Smooth muscle cell (in vitro differentiated cells): ENCODE results near the gene HDAC4. TPM values are rescaled to one million over a fixed set of nuclear protein-coding genes. Genes with fewer than 3 reads are reported as not detected.

Experiments used
- DNase-seq: peaks from one replicate; lab custom pipeline; 2025; ENCODE audit not compliant: unreplicated experiment; lab: John Stamatoyannopoulos, UW
- H2AFZ ChIP-seq: fragments of 200-600 bp; sonication (generic); 2 replicates; pipeline ENCODE4 v1.6.0; 2016; ENCODE audit warnings: antibody characterized with exemption, low read depth, mild to moderate bottlenecking
- H3F3A ChIP-seq: fragments of 200-600 bp; sonication (generic); 2 replicates; pipeline ENCODE4 v1.6.0; 2017; ENCODE audit warnings: antibody characterized with exemption, low read depth
- H3K27ac ChIP-seq: fragments of 200-600 bp; sonication (generic); 2 replicates; pipeline ENCODE4 v1.5.1; 2016; ENCODE audit warnings: low read depth, mild to moderate bottlenecking
- H3K27me3 ChIP-seq: fragments of 200-600 bp; sonication (generic); 2 replicates; pipeline ENCODE4 v1.6.1; 2016; ENCODE audit warnings: low read depth, mild to moderate bottlenecking
- H3K36me3 ChIP-seq: fragments of 200-600 bp; sonication (generic); 2 replicates; pipeline ENCODE4 v1.5.1; 2016; ENCODE audit warnings: low read depth
- H3K4me1 ChIP-seq: fragments of 200-600 bp; sonication (generic); 2 replicates; pipeline ENCODE4 v1.5.1; 2016; ENCODE audit warnings: low read depth
- H3K4me2 ChIP-seq: fragments of 200-600 bp; sonication (generic); 2 replicates; pipeline ENCODE4 v1.6.0; 2016; ENCODE audit warnings: mild to moderate bottlenecking
- H3K4me3 ChIP-seq: fragments of 200-600 bp; sonication (generic); 2 replicates; pipeline ENCODE4 v1.5.1; 2016; ENCODE audit warnings: mild to moderate bottlenecking
- H3K79me2 ChIP-seq: fragments of 200-600 bp; sonication (generic); 2 replicates; pipeline ENCODE4 v1.6.0; 2016; ENCODE audit warnings: low read depth, mild to moderate bottlenecking
- H3K9ac ChIP-seq: fragments of 200-600 bp; sonication (generic); 2 replicates; pipeline ENCODE4 v1.6.0; 2016; ENCODE audit warnings: low read depth
- H3K9me3 ChIP-seq: fragments of 200-600 bp; sonication (generic); replicated peaks from 2 replicates; pipeline ENCODE4 v1.5.1; 2016; ENCODE audit warnings: low read depth
- H4K20me1 ChIP-seq: fragments of 200-600 bp; sonication (generic); 2 replicates; pipeline ENCODE4 v1.6.0; 2016; ENCODE audit warnings: low read depth
- WGBS: methylation state at CpG from one replicate; pipeline ENCODE4 v1.1.7; 2016; ENCODE audit warnings: low lambda C conversion rate; 5-methylcytosine and 5-hydroxymethylcytosine counted together
- polyA plus RNA-seq: library from polyadenylated mRNA; unstranded; fragments of >200 nt; fragmentation: Nextera tagmentation; extraction: Ambion mirVana; gene quantifications from 2 replicates; pipeline ENCODE4 v1.2.1, GENCODE V29; 2016
- total RNA-seq: library from RNA; depleted of rRNA; stranded (reverse); fragments of >200 nt; gene quantifications from 2 replicates; pipeline ENCODE4 v1.2.3, GENCODE V29; 2014
- TF ChIP-seq, protein P1 (sequence below): fragments of 200-600 bp; sonication (generic); IDR thresholded peaks from 2 replicates; pipeline ENCODE4 v1.5.1; 2017; ENCODE audit warnings: borderline replicate concordance, mild to moderate bottlenecking, antibody characterized with exemption; ENCODE audit not compliant: insufficient read depth, poor library complexity, severe bottlenecking

The HDAC4 gene
- total and polyA plus RNA-seq, 2 experiments from 2014 or later, result 6.2 to 35.7 TPM

- DNase-seq, result no peak
- Histone ChIP-seq H3K4me1 (no peaks in the 10 kb centered on the region), H3K27me3 (no peaks in the 10 kb centered on the region), H3K27ac (no peak overlapping the region), H4K20me1 (no peaks in the 10 kb centered on the region), H3K4me2 (no peak overlapping the region), H3K4me3 (no peak overlapping the region), H3K9me3 (no peaks in the 10 kb centered on the region), H3F3A (no peaks in the 10 kb centered on the region), H3K36me3 (no peaks in the 10 kb centered on the region), H3K79me2 (no peaks in the 10 kb centered on the region), H3K9ac (no peak overlapping the region), H2AFZ (no peak overlapping the region)
- TF ChIP-seq, protein P1, sequence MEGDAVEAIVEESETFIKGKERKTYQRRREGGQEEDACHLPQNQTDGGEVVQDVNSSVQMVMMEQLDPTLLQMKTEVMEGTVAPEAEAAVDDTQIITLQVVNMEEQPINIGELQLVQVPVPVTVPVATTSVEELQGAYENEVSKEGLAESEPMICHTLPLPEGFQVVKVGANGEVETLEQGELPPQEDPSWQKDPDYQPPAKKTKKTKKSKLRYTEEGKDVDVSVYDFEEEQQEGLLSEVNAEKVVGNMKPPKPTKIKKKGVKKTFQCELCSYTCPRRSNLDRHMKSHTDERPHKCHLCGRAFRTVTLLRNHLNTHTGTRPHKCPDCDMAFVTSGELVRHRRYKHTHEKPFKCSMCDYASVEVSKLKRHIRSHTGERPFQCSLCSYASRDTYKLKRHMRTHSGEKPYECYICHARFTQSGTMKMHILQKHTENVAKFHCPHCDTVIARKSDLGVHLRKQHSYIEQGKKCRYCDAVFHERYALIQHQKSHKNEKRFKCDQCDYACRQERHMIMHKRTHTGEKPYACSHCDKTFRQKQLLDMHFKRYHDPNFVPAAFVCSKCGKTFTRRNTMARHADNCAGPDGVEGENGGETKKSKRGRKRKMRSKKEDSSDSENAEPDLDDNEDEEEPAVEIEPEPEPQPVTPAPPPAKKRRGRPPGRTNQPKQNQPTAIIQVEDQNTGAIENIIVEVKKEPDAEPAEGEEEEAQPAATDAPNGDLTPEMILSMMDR, result no peak
- WGBS, result 98% methylated on average over 14 of the region's 14 CpGs
These were observed 288.6 kb downstream of the HDAC4 start for GRCh38 chr2:239112127-239112774.

- Histone ChIP-seq H3K9me3 (no peaks in the 10 kb centered on the region), H3K9ac (no peak overlapping the region), H2AFZ (no peak overlapping the region), H4K20me1 (no peaks in the 10 kb centered on the region), H3F3A (no peaks in the 10 kb centered on the region), H3K27me3 (no peaks in the 10 kb centered on the region), H3K27ac (no peak overlapping the region), H3K79me2 (no peaks in the 10 kb centered on the region), H3K36me3 (no peaks in the 10 kb centered on the region), H3K4me1 (no peaks in the 10 kb centered on the region), H3K4me2 (no peak overlapping the region), H3K4me3 (no peak overlapping the region)
- WGBS, result 98% methylated on average over 36 of the region's 36 CpGs
- DNase-seq, result no peak
- TF ChIP-seq, protein P1, result no peak
These were observed 289.3 kb downstream of the HDAC4 start for GRCh38 chr2:239111401-239112100.

DNA sequence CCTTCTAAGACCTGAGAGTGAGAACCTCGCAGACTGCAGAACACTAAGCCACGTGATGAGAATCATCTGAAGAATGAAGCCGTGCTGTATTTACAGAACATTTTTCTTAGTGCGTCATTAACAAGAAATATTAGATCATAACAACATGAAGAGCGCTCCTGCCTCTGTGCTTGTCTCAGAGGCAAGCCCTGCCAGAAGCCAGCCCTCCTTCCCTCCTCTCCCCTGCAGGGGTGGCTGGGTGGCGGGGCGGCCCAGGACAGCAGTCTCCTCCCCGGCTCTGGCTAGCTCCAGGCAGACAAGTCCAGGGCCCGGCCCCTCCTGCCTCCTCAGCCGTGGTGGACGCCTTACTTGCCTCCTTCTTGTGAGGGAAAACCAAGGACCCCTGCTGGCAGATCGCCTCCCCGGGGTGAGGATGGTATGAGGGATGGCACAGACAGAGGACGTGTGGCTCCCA lies 290.2 kb downstream of the HDAC4 start:
- no peak overlapping the region for H2AFZ ChIP-seq
- no peak for DNase-seq
- H3K4me2 ChIP-seq, result no peak overlapping the region
- whole genome bisulfite sequencing, result 84% methylated on average over 14 of the region's 14 CpGs
- no peaks in the 10 kb centered on the region for H4K20me1 ChIP-seq
- H3K27ac ChIP-seq, result no peak overlapping the region
- H3K36me3 ChIP-seq, result no peaks in the 10 kb centered on the region
- H3K9ac ChIP-seq, result no peak overlapping the region
- H3K27me3 ChIP-seq, result no peaks in the 10 kb centered on the region
- no peak overlapping the region for H3K4me3 ChIP-seq
- no peaks in the 10 kb centered on the region for H3K79me2 ChIP-seq
- H3F3A ChIP-seq, result no peaks in the 10 kb centered on the region
- H3K9me3 ChIP-seq, result no peaks in the 10 kb centered on the region
- no peaks in the 10 kb centered on the region for H3K4me1 ChIP-seq
- TF ChIP-seq, protein P1, result no peak
